ENCODE measurements around the gene DUSP1. TPM values are rescaled to one million over a fixed set of nuclear protein-coding genes. Genes with fewer than 3 reads are reported as not detected.

The DUSP1 gene
- total RNA-seq, 1 donor from 2014 or later, result 72.0 TPM

DNA sequence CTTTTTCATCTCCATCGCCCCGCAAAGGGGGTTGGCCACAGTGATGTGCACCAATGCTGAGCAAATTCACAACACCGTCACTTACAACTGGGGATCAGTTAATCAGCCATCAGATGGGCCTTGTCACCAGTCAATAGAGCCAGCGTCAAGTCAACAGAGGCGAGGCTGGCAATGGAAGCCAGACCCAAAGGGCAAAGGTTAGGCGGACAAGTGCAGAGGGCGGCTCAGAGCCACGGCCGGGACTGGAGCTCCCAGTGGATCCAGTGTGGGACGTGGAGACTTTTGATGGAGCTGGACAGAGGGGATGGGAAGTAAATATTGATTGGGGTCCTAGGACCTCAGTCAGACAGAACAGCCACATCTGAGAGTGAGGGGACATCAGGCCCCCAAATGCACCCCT is 45.7 kb downstream of the DUSP1 start:
- no peak for DNase-seq (ENCODE audit: low read depth, low spot score)

DNA sequence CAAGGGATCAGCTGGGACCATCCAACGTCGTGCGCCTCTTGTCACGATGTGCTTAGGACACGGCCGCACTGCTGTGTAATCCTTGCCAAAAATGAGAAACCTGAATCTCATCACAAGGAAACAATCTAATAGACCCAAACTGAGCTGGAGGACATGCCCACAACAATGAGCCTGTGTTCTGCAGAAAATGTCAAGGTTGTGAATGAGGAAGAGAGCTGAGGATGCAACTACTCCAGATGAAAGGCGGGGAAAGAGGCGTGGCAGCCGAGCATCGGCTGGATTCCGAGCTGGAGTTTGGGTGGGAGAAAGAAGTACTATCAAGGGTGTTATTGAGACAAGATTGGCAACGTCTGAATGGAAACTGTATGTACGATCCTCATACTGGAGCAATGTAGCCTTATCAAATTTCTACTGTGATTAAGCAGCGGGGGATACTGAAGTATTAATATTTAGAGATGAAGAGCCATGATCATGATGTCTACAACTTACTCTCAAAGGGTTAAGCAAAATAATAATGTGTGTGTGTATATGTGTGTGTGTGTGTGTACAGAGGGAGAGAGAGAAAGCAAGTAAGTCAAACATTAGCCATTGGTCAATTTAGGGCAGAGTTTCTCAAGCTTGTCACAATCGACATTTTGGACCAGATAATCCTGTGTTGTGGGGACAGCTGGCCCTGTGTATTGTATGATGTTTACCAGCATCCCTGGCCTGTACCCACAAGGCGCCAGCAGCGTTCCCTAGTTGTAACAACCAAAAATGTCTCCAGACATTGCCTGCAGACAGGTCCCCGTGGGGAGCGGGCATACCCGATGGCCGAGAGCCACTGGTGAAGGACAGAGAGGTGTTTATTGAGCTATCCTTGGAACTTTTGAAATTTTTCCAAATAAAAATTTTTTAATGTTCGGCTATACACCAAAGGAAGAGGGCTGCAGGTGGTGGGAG is 46.5 kb downstream of the DUSP1 start:
- no peak for DNase-seq (ENCODE audit: low read depth, low spot score)

- DNase-seq (ENCODE audit: low read depth, low spot score), result no peak
Measured at GRCh38 chr5:172723508-172723907, 47.5 kb downstream of the DUSP1 start.

GRCh38 chr5:172722327-172722815 is 48.6 kb downstream of the DUSP1 start:
- DNase-seq (ENCODE audit: low read depth, low spot score), result no peak

DNA sequence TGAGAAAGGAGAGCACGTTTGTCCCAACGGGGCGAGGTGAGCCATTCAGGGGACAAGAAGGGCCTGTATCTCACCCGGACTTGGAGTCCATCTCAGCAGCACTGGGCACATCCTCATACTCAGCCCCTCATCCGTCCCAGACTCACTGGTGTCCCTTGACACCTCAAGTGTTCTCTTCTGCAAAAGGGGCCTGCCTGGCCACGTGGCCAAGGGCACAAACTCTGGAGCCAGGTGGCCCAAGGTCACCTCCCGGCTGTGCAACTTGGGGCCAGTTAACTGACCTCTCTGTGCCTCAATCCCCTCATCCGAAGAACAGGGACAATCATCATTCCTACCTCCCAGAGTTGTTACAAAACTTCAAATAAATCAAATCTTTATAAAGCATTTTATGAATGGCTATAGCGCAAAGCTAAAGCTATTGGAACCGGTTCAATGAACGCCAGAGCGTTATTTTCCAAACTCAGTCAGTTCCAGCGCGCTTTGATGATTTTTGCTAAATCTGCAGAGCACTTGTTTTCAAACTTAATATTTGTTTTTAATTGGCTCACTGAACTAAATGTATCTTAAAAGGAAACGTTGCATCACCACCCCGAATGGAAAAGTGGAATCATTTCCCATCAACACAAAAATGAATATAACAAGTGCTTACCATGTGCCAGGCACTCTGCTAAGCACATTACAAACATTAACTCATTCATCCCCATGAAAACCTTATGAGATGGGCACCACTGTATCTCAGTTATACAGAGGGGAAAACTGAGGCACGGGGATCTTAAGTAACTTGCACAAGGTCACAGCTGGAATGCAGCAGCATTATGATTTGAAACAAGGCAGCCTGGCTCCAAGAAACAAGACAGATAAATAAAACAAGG is 49.3 kb downstream of the DUSP1 start:
- DNase-seq (ENCODE audit: low read depth, low spot score), result peak; percentile 68

- DNase-seq (ENCODE audit: low read depth, low spot score), result no peak
Measured at GRCh38 chr5:172720655-172721054, 50.3 kb downstream of the DUSP1 start.

DNA sequence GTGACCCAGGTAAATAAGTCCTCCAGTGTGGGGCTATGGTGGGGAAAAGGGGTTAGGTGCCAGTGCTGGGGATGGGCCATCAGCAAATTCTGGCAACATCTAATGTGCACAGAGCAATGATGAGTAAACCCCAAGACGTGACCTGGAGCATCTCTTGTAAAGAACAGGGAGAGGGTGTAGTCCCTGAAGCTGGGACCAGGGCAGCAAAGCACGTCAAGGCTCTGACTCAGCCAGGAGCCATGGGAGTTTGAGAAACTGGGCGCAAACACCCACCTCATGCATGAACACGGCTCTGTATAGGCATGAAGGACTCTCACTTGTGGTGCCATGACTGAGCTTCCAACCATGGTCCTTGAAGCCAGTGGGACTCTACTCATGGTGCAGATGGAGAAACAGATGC is 51.8 kb downstream of the DUSP1 start:
- DNase-seq (ENCODE audit: low read depth, low spot score), result no peak

- no peak for DNase-seq (ENCODE audit: low read depth, low spot score)
Measured at GRCh38 chr5:172718527-172719114, 52.4 kb downstream of the DUSP1 start.

Other genes with a start within 250 kb of the DUSP1 start
- gene NEURL1B, start 129.9 kb downstream of the DUSP1 start, total RNA-seq, result 0.46 and 0.67 TPM in 2 replicates
- 105 and 110 TPM in 2 replicates for gene ERGIC1, start 63.1 kb upstream of the DUSP1 start, total RNA-seq
- 51.7 and 53.5 TPM in 2 replicates for gene RPL26L1, start 188.2 kb upstream of the DUSP1 start, total RNA-seq
- gene ATP6V0E1, start 212.6 kb upstream of the DUSP1 start, total RNA-seq, result 201 and 267 TPM in 2 replicates